GM18511 (cell line): Measurements from ENCODE around the gene PC.
A peak's percentile ranks its signal among the peaks of the same experiment; 100 is the strongest.
"Not testable (repeated sequence)": the region's sequence is repeated elsewhere in the genome, so short reads cannot be mapped to it uniquely, and the experiment has no call there.

Source experiments
- ATAC-seq: cut with Tn5 transposase; IDR thresholded peaks from one replicate; pipeline ENCODE4 v1.9.1; 2021; ENCODE audit warnings: mild to moderate bottlenecking, moderate library complexity; ENCODE audit not compliant: unreplicated experiment

The PC gene

GRCh38 chr11:66845143-66845875 lies 112.9 kb downstream of the PC start:
- no peak for ATAC-seq

- no peak for ATAC-seq
These were observed 113.6 kb downstream of the PC start for GRCh38 chr11:66844496-66845142.

DNA sequence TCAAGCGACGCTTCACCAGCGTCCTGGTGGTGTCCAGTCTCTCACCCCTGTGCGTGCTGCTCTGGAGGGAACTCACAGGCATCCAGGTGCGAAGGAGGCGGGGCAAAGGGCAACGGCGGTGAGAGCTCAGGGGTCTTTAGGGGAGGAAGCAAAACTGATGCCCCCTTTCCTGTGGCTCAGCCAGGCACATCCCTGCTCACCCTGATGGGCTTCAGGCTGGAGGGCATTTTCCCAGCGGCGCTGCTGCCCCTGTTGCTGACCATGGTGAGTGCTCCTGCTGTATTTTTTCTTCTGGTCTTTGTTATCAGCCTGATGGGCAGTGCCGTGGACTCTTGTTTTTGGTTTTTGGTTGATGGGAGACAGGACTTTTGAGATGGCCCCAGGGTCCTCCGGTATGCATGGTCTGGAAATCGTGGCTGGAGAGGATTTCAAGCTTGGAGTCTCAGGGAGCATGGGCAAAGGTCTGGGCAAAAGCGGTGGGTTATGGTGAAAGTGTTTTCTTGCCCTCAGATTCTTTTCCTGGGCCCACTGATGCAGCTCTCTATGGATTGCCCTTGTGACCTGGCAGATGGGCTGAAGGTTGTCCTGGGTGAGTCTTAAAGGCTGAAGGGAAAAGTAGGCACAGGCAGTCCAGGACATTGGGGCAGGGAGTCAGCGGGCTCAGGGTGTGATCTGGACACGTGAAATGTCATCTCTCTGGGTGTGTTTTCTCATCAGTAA lies 114.2 kb downstream of the PC start:
- no peak for ATAC-seq

- ATAC-seq, result peak; percentile 84
These were observed 115.0 kb downstream of the PC start, which contains the start of gene RCE1 for GRCh38 chr11:66842896-66843775. TSS of gene RCE1 (plus strand) at chr11:66843441. CDS start at chr11:66843456, 15 bp downstream.

DNA sequence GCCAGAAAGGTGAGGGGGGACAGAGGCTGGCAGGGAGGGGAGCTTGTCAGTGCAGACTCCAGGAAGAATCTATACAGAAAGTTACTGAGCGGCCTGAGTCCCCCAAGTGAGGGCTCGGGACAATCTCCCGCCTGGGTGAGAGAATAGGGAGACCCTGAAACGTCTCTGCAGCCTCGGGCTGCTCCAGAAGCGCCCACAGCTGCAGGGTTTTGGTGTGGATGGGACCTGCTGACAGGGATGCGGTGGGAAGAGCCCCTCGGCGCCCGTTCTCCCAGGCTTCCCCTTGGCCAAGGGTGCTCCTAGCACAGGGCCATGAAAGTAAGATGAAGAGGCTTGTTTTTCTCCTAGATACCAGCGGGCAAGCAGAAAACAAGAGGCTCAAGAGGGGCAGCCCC lies 115.7 kb downstream of the PC start:
- peak; percentile 14 for ATAC-seq

DNA sequence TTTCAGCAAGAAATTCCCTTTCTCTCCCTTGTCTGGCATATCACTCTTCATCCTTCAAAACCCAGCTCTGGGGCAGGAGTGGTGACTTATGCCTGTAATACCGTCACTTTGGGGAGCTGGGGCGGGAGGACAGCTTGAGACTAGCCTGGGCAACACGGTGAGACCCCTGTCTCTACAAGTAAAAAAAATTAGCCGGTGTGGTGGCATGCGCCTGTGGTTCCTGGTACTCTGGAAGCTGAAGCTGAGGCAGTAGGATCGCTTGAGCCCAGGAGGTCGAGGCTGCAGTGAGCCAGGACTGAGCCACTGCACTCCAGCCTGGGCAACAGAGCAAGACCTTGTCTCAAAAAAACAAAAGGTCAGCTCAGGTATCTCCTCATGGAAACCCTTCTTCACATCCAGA lies 116.3 kb downstream of the PC start:
- ATAC-seq, result no peak

- ATAC-seq, result no peak
These were observed 117.7 kb downstream of the PC start for GRCh38 chr11:66840317-66841091.

- ATAC-seq, result no peak
These were observed 122.3 kb downstream of the PC start for GRCh38 chr11:66835768-66836405.

GRCh38 chr11:66834943-66835342 lies 123.2 kb downstream of the PC start:
- no peak for ATAC-seq

- ATAC-seq, result no peak
These were observed 123.7 kb downstream of the PC start for GRCh38 chr11:66834539-66834845.

GRCh38 chr11:66824573-66824972 lies 133.6 kb downstream of the PC start:
- ATAC-seq, result not testable (repeated sequence)

DNA sequence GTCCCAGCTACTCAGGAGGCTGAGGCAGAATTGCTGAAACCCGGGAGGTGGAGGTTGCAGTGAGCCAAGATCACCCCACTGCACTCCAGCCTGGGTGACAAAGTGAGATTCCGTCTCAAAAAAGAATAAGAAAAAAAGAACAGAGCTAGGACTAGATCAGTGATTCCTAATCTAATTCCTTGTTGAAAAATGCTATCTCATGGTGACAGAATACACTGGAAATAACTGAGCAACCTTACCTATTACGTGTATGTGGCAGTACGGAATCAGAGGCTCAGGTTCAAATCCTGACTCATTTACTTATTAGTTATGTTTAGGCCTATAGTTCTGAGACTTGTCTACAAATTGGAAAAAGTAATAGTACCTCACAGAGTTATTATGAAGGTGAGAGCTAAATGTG lies 134.5 kb downstream of the PC start:
- no peak for ATAC-seq

DNA sequence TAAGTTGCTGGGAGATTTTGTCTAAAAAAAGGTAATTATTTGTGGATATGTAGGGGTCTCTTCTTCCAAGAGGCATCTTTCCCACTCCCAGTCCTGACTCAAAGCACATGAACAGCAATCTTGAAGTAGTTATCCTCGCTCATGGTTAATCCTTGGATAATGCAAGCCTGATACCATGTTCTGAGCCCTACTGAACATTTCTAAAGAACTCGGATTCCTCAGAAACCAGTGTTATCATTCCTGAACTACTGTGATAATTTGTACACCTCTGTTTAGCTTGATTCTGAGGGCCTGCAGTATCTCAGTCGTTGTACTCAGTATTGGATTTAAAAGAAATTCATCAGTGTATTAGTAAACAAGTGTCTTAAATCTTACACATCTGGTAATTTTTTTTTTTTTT lies 137.3 kb downstream of the PC start:
- no peak for ATAC-seq

DNA sequence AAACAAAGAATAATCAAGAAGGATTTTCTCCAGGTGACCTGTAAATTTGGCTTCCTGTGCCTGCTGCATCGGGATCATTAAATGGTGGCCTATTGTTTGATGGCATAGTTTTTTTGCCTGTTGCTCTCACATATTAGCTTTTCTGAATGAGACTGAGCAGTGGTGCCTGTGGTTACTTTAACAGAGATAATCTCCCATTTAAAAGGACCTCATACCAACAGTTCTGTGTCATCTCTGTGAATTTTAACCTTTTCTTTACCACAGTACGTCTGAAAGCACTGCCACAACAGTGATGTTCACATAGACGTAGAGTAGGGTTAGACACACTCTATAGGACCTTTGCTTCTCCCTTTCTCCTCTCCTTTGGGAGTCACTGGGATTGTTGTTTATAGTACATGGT lies 137.8 kb downstream of the PC start:
- no peak for ATAC-seq

- ATAC-seq, result no peak
These were observed 139.8 kb downstream of the PC start for GRCh38 chr11:66818231-66818955.

GRCh38 chr11:66815646-66816045 lies 142.5 kb downstream of the PC start:
- no peak for ATAC-seq

GRCh38 chr11:66814678-66815077 lies 143.5 kb downstream of the PC start:
- no peak for ATAC-seq

DNA sequence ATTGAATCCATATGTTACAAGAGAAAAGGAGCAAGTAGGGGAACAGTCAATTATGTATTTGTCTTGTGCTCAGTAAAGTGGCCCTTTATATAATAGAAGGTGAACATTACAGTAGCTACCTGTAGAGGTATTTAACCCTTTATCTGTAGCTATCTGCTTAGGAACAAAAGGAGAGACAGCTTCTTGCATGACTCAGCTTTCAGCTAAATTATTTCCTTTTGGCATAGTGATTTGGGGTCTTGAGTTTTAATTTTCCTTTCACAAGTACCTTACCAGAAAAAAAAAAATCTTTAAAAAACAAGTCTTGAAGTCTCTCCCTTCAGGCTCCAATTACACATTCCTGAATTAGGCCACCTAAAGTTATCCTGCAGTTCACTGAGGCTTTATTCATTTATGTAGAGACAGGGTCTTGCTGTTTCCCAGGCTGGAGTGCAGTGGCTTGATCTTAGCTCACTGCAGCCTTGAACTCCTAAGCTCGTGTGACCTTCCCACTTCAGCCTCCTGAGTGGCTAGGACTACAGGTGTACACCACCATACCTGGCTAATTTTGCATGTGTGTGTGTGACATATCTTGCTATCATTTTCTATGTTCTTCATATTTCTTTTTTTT lies 147.5 kb downstream of the PC start:
- ATAC-seq, result no peak

- ATAC-seq, result no peak
These were observed 148.6 kb downstream of the PC start for GRCh38 chr11:66809592-66809991.
